ENCODE results near the gene ZDHHC14.

Gene ZDHHC14

DNA sequence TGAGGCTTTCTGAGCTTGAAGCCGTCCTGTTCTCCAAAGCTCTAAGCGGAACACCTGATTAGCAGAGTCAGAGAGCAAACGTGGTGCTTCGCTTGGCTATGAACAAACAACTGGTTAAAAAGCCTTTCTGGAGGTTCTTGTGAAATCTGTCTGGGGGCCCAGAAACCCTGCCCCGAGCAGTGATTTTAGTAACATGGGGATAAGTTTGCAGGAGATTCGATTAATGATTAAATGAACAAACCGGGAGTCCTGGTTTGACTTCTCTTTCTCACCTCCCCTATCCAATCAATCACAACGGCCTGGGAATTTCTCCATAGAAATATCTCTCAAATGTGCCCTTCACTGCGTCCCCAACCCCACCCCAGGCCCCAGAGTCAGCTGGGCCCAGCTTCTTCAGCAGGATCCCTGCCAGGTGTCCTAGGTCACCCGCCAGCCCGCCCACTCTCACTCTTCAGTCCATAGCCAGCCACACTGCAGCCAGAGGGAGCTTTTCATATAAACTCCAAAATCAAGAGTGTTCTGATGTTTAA, 43.6 kb downstream of the ZDHHC14 start:
- no peak overlapping the region for H3K9ac ChIP-seq (ENCODE audit: insufficient read length, low read depth)
- H3K9me3 ChIP-seq (ENCODE audit: insufficient read depth, low read length): peaks cover 4% of the 10 kb centered on the region
- no peaks in the 10 kb centered on the region for H3K36me3 ChIP-seq (ENCODE audit: insufficient read depth, insufficient read length, low read length)
- H3K4me1 ChIP-seq (ENCODE audit: insufficient read depth, insufficient read length): peaks cover 2% of the 10 kb centered on the region
- no peak for DNase-seq (ENCODE audit: low read depth, low spot score)
- H3K4me3 ChIP-seq (ENCODE audit: insufficient read length, low read depth): no peak overlapping the region
- TF ChIP-seq SUZ12 (IDR thresholded peaks at IDR 0.05; ENCODE audit: extremely low read depth, insufficient read depth, insufficient read length): no peak
- TF ChIP-seq ZNF274 (IDR thresholded peaks at IDR 0.05; ENCODE audit: low read depth, low read length): no peak
- TF ChIP-seq YY1 (IDR thresholded peaks at IDR 0.05; ENCODE audit: insufficient read depth, insufficient read length): no peak
- no peaks in the 10 kb centered on the region for H3K27me3 ChIP-seq (ENCODE audit: insufficient read depth, insufficient read length)

DNA sequence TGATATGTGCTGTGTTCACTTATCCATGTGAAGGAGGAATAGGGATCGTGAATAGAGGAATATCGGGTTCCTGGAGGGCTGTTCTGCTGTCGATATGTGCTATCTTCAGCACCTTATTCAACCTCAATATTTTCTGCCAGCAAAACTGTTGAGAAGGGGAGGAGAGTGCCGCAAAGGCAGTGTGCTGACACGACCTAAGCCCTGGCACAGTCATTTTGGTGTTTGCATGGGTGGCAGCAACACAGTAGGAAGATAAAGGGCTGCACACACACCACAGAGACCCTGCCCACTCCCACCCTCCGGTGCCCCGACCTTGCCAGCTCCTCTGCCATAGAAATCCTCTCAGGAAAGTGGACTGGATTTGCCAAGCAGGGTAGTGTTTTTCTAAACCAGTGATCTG, 47.0 kb downstream of the ZDHHC14 start:
- H3K4me3 ChIP-seq (ENCODE audit: insufficient read length, low read depth): no peak overlapping the region
- no peaks in the 10 kb centered on the region for H3K36me3 ChIP-seq (ENCODE audit: insufficient read depth, insufficient read length, low read length)
- H3K27me3 ChIP-seq (ENCODE audit: insufficient read depth, insufficient read length): no peaks in the 10 kb centered on the region
- H3K9me3 ChIP-seq (ENCODE audit: insufficient read depth, low read length): no peaks in the 10 kb centered on the region
- peaks cover 2% of the 10 kb centered on the region for H3K4me1 ChIP-seq (ENCODE audit: insufficient read depth, insufficient read length)
- TF ChIP-seq ZNF274 (IDR thresholded peaks at IDR 0.05; ENCODE audit: low read depth, low read length): no peak
- TF ChIP-seq YY1 (IDR thresholded peaks at IDR 0.05; ENCODE audit: insufficient read depth, insufficient read length): no peak
- no peak for TF ChIP-seq SUZ12 (IDR thresholded peaks at IDR 0.05; ENCODE audit: extremely low read depth, insufficient read depth, insufficient read length)
- no peak for DNase-seq (ENCODE audit: low read depth, low spot score)
- no peak overlapping the region for H3K9ac ChIP-seq (ENCODE audit: insufficient read length, low read depth)

DNA sequence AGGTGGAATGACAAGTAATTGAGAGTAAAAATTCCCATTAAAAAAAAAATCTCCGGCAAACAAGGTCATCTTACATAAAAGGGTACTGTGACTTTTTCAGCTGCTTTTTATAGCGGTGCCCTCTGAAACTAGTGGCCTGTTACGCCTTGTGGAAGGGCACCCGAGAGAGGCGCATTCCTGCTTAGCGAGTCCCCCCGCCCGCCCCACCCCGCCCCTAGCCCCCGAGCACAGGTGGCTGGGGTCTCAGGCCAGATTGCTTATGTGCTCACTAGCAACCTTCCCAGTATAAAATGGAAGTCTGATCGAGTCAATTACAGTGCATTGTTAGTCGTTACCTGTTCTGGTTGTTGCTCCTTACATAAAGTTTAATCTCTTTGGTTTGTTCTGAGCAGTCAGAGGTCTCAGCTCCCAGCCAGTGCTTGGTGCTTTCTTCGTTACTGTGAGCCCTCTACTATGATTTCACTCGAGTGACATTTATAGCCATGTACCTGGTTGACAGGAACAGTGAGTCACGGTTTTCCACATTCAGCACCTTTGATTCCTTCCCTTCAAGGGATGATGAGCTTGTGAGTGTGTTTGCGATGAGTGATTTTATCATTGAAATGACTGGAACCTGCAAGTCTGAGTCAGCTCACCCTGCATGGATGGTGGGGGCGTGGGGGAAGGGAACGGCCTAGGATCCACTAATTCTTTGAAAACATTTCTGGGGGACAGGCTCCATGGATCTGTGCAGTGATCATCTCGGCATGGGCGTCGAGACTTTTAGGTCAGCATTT, 47.6 kb downstream of the ZDHHC14 start:
- no peaks in the 10 kb centered on the region for H3K36me3 ChIP-seq (ENCODE audit: insufficient read depth, insufficient read length, low read length)
- no peak for TF ChIP-seq SUZ12 (IDR thresholded peaks at IDR 0.05; ENCODE audit: extremely low read depth, insufficient read depth, insufficient read length)
- TF ChIP-seq YY1 (IDR thresholded peaks at IDR 0.05; ENCODE audit: insufficient read depth, insufficient read length): no peak
- TF ChIP-seq ZNF274 (IDR thresholded peaks at IDR 0.05; ENCODE audit: low read depth, low read length): no peak
- no peaks in the 10 kb centered on the region for H3K9me3 ChIP-seq (ENCODE audit: insufficient read depth, low read length)
- no peaks in the 10 kb centered on the region for H3K27me3 ChIP-seq (ENCODE audit: insufficient read depth, insufficient read length)
- no peak overlapping the region for H3K4me3 ChIP-seq (ENCODE audit: insufficient read length, low read depth)
- peaks cover 2% of the 10 kb centered on the region for H3K4me1 ChIP-seq (ENCODE audit: insufficient read depth, insufficient read length)
- DNase-seq (ENCODE audit: low read depth, low spot score): no peak
- H3K9ac ChIP-seq (ENCODE audit: insufficient read length, low read depth): no peak overlapping the region

DNA sequence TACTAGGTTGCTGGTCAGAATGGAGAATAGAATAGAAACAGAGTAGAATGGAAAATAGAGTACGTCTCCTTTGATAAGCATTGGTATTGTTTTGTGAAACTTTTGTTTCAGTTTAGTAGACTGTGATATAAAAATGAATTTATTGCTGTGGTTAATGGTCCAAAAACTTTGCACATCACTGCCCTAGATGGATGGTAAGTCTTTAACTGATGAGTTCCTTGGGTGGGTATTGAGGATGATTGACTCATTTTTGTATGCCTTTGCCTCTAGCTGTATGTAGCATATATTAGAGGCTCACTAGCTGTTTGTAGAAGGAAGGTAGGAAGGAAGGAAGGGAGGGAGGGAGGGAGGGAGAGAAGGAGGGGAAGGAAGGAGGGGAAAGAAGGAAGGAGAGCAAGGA, 48.3 kb downstream of the ZDHHC14 start:
- no peak for DNase-seq (ENCODE audit: low read depth, low spot score)
- H3K4me1 ChIP-seq (ENCODE audit: insufficient read depth, insufficient read length): peaks cover 2% of the 10 kb centered on the region
- H3K9me3 ChIP-seq (ENCODE audit: insufficient read depth, low read length): no peaks in the 10 kb centered on the region
- H3K36me3 ChIP-seq (ENCODE audit: insufficient read depth, insufficient read length, low read length): no peaks in the 10 kb centered on the region
- no peaks in the 10 kb centered on the region for H3K27me3 ChIP-seq (ENCODE audit: insufficient read depth, insufficient read length)
- TF ChIP-seq YY1 (IDR thresholded peaks at IDR 0.05; ENCODE audit: insufficient read depth, insufficient read length) (no peak), ZNF274 (IDR thresholded peaks at IDR 0.05; ENCODE audit: low read depth, low read length) (no peak), SUZ12 (IDR thresholded peaks at IDR 0.05; ENCODE audit: extremely low read depth, insufficient read depth, insufficient read length) (no peak)
- no peak overlapping the region for H3K9ac ChIP-seq (ENCODE audit: insufficient read length, low read depth)
- H3K4me3 ChIP-seq (ENCODE audit: insufficient read length, low read depth): no peak overlapping the region

GRCh38 chr6:157430834-157431233, 49.8 kb downstream of the ZDHHC14 start:
- H3K9me3 ChIP-seq (ENCODE audit: insufficient read depth, low read length): no peaks in the 10 kb centered on the region
- H3K27me3 ChIP-seq (ENCODE audit: insufficient read depth, insufficient read length): no peaks in the 10 kb centered on the region
- no peak overlapping the region for H3K9ac ChIP-seq (ENCODE audit: insufficient read length, low read depth)
- TF ChIP-seq ZNF274 (IDR thresholded peaks at IDR 0.05; ENCODE audit: low read depth, low read length): no peak
- TF ChIP-seq YY1 (IDR thresholded peaks at IDR 0.05; ENCODE audit: insufficient read depth, insufficient read length): no peak
- no peak for DNase-seq (ENCODE audit: low read depth, low spot score)
- H3K4me3 ChIP-seq (ENCODE audit: insufficient read length, low read depth): no peak overlapping the region
- H3K36me3 ChIP-seq (ENCODE audit: insufficient read depth, insufficient read length, low read length): no peaks in the 10 kb centered on the region
- H3K4me1 ChIP-seq (ENCODE audit: insufficient read depth, insufficient read length): peaks cover 2% of the 10 kb centered on the region

GRCh38 chr6:157432231-157432891, 51.4 kb downstream of the ZDHHC14 start:
- H3K9ac ChIP-seq (ENCODE audit: insufficient read length, low read depth): no peak overlapping the region
- DNase-seq (ENCODE audit: low read depth, low spot score): no peak
- TF ChIP-seq YY1 (IDR thresholded peaks at IDR 0.05; ENCODE audit: insufficient read depth, insufficient read length): no peak
- TF ChIP-seq ZNF274 (IDR thresholded peaks at IDR 0.05; ENCODE audit: low read depth, low read length): no peak
- no peak for TF ChIP-seq SUZ12 (IDR thresholded peaks at IDR 0.05; ENCODE audit: extremely low read depth, insufficient read depth, insufficient read length)
- no peak overlapping the region for H3K4me3 ChIP-seq (ENCODE audit: insufficient read length, low read depth)
- H3K36me3 ChIP-seq (ENCODE audit: insufficient read depth, insufficient read length, low read length): no peaks in the 10 kb centered on the region
- no peaks in the 10 kb centered on the region for H3K9me3 ChIP-seq (ENCODE audit: insufficient read depth, low read length)
- no peaks in the 10 kb centered on the region for H3K27me3 ChIP-seq (ENCODE audit: insufficient read depth, insufficient read length)
- H3K4me1 ChIP-seq (ENCODE audit: insufficient read depth, insufficient read length): no peaks in the 10 kb centered on the region

DNA sequence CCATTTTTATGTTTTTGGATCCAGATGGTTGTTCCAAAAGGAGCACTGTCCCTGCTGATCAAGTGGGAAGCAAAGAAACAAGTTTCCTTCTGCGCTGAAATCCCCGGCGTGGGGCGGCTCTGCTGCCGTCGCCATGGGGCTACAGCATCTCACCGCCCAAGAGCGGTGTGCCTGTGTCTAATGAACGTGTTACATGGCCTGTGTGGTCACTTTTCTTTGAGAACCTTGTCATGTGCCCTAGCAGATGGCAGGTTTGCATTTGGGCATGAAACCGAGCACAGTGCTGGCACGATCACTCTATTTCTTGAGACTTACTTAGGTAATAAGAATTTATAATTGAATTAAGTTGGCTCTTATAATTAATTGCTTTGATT, 51.9 kb downstream of the ZDHHC14 start:
- no peaks in the 10 kb centered on the region for H3K36me3 ChIP-seq (ENCODE audit: insufficient read depth, insufficient read length, low read length)
- H3K9ac ChIP-seq (ENCODE audit: insufficient read length, low read depth): no peak overlapping the region
- H3K9me3 ChIP-seq (ENCODE audit: insufficient read depth, low read length): no peaks in the 10 kb centered on the region
- no peak for TF ChIP-seq YY1 (IDR thresholded peaks at IDR 0.05; ENCODE audit: insufficient read depth, insufficient read length)
- no peak for TF ChIP-seq SUZ12 (IDR thresholded peaks at IDR 0.05; ENCODE audit: extremely low read depth, insufficient read depth, insufficient read length)
- TF ChIP-seq ZNF274 (IDR thresholded peaks at IDR 0.05; ENCODE audit: low read depth, low read length): no peak
- H3K4me1 ChIP-seq (ENCODE audit: insufficient read depth, insufficient read length): no peaks in the 10 kb centered on the region
- DNase-seq (ENCODE audit: low read depth, low spot score): no peak
- H3K4me3 ChIP-seq (ENCODE audit: insufficient read length, low read depth): no peak overlapping the region
- H3K27me3 ChIP-seq (ENCODE audit: insufficient read depth, insufficient read length): no peaks in the 10 kb centered on the region
